NCI-H2227 (cell line): Measurements from ENCODE around the gene CNR2.
"Not testable (repeated sequence)": the region's sequence is repeated elsewhere in the genome, so short reads cannot be mapped to it uniquely, and the experiment has no call there.

Experiments used
- DNase-seq: peaks from one replicate; lab custom pipeline; 2025; ENCODE audit not compliant: unreplicated experiment; lab: John Stamatoyannopoulos, UW

The CNR2 gene

GRCh38 chr1:23916209-23917131 is 3.3 kb upstream of the CNR2 start:
- DNase-seq, result peak; percentile 82

- no peak for DNase-seq
Observed at GRCh38 chr1:23915466-23915865, 2.3 kb upstream of the CNR2 start.

- no peak for DNase-seq
Observed at GRCh38 chr1:23914921-23915320, 1.8 kb upstream of the CNR2 start.

GRCh38 chr1:23911921-23912320 is 1.2 kb downstream of the CNR2 start:
- DNase-seq, result no peak

GRCh38 chr1:23910553-23911246 is 2.5 kb downstream of the CNR2 start:
- no peak for DNase-seq

GRCh38 chr1:23910144-23910543 is 3.0 kb downstream of the CNR2 start:
- DNase-seq, result no peak

GRCh38 chr1:23909412-23909811 is 3.8 kb downstream of the CNR2 start:
- no peak for DNase-seq

- no peak for DNase-seq
Observed at GRCh38 chr1:23908453-23909341, 4.5 kb downstream of the CNR2 start.

GRCh38 chr1:23906731-23907130 is 6.4 kb downstream of the CNR2 start:
- DNase-seq, result no peak

- no peak for DNase-seq
Observed at GRCh38 chr1:23905461-23906025, 7.6 kb downstream of the CNR2 start.

- no peak for DNase-seq
Observed at GRCh38 chr1:23904748-23905357, 8.3 kb downstream of the CNR2 start.

- DNase-seq, result no peak
Observed at GRCh38 chr1:23903754-23904153, 9.4 kb downstream of the CNR2 start.

- peak; percentile 60 for DNase-seq
Observed at GRCh38 chr1:23902321-23903278, 10.6 kb downstream of the CNR2 start.

- not testable (repeated sequence) for DNase-seq
Observed at GRCh38 chr1:23900017-23900416, 13.1 kb downstream of the CNR2 start.

GRCh38 chr1:23899070-23899469 is 14.1 kb downstream of the CNR2 start:
- DNase-seq, result no peak

- DNase-seq, result no peak
Observed at GRCh38 chr1:23897083-23897482, 16.1 kb downstream of the CNR2 start.

- no peak for DNase-seq
Observed at GRCh38 chr1:23896491-23896890, 16.7 kb downstream of the CNR2 start.

GRCh38 chr1:23895993-23896392 is 17.2 kb downstream of the CNR2 start:
- no peak for DNase-seq

GRCh38 chr1:23895082-23895481 is 18.1 kb downstream of the CNR2 start:
- no peak for DNase-seq
